Measurements from ENCODE around the gene LITAFD. TPM values are rescaled to one million over a fixed set of nuclear protein-coding genes. Genes with fewer than 3 reads are reported as not detected.
A peak's percentile ranks its signal among the peaks of the same experiment; 100 is the strongest.

The LITAFD gene
- total and polyA plus RNA-seq, 9 of the 15 experiments (the other 6 are each of a cell fraction or from before 2014, with no cell fraction given), result not detected

GRCh38 chr16:8893426-8893825, 11.3 kb downstream of the LITAFD start:
- Histone ChIP-seq H3K36me3 (ENCODE audit: control insufficient read depth, insufficient read depth, low read length) (peaks cover 89% of the 10 kb centered on the region; the same call in 2 of the 3 replicates), H3K27ac (ENCODE audit: extremely low read depth, low read depth, low read length) (no peak overlapping the region), H3K9me1 (ENCODE audit: control insufficient read depth, insufficient read depth, low read length) (peaks cover 4% of the 10 kb centered on the region), H3K4me3 (no peak overlapping the region), H3K4me1 (replicated peaks in 1 of 2; ENCODE audit: control insufficient read depth in 2 of 2, insufficient read depth in 2 of 2, low read length in 2 of 2) (peaks cover 0 to 16% of the 10 kb centered on the region in 2 experiments; a peak in 3 of 5 replicates), H3K79me2 (ENCODE audit: control insufficient read depth, insufficient read depth, low read length) (no peaks in the 10 kb centered on the region), H2AFZ (ENCODE audit: low read depth, low read length) (no peak overlapping the region), H3K9me3 (replicated peaks; ENCODE audit: control insufficient read depth, insufficient read depth, low read depth, low read length) (no peaks in the 10 kb centered on the region), H4K20me1 (replicated peaks; ENCODE audit: control insufficient read depth, insufficient read depth, low read length) (peaks cover 10% of the 10 kb centered on the region; the same call in 1 of the 2 replicates), H3K4me2 (ENCODE audit: insufficient read depth, low read length) (no peak overlapping the region), H3K9ac (ENCODE audit: insufficient read depth in 1 of 2, low read depth in 2 of 2, low read length in 2 of 2) (no peak overlapping the region), H3K27me3 (ENCODE audit: control insufficient read depth in 2 of 2, insufficient read depth in 2 of 2, low read length in 2 of 2) (no peaks in the 10 kb centered on the region)
- TSS peak; percentile 18 for BruUV-seq (replicated peaks)
- DNase-seq (ENCODE audit: extremely low read depth in 1 of 4, low spot score in 3 of 4) (no peak), ATAC-seq (no peak), FAIRE-seq (no peak)
- ChIA-PET CTCF (ENCODE audit: low intra/inter-chr PET ratio) (no interaction called here), POLR2A (interaction anchor here (1.1 kb wide), 1 partner anchor 17 kb away, joined by 3 read pairs; no protein-coding TSS in a partner anchor)
- 92% methylated on average over 9 of the region's 9 CpGs for WGBS (ENCODE audit: insufficient coverage, low coverage, missing lambda C conversion rate)
- in situ Hi-C loops (cut with MboI) (no loop called here), intact Hi-C loops (cut with micrococcal nuclease) (no loop called here)
- no peak for TF ChIP-seq SAP30 (IDR thresholded peaks at IDR 0.05; ENCODE audit: borderline replicate concordance, insufficient read depth, low read depth, low read length, poor library complexity, severe bottlenecking)
- TF ChIP-seq RNF219 (CRISPR knock-in tag; IDR thresholded peaks at IDR 0.05), result no peak
- no peak for TF ChIP-seq SMAD4 (CRISPR knock-in tag; conservative IDR thresholded peaks at IDR 0.05)
- no peak for TF ChIP-seq TAF15 (IDR thresholded peaks at IDR 0.05; ENCODE audit: low read depth, low read length)
- TF ChIP-seq MBD1 (CRISPR knock-in tag; IDR thresholded peaks at IDR 0.05), result no peak
- TF ChIP-seq ZNF140 (CRISPR knock-in tag; IDR thresholded peaks at IDR 0.05), result no peak
- no peak for TF ChIP-seq SMARCA5 (IDR thresholded peaks at IDR 0.05)
- TF ChIP-seq ELF2 (CRISPR knock-in tag; IDR thresholded peaks at IDR 0.05), result no peak
- no peak for TF ChIP-seq TCFL5 (CRISPR knock-in tag; conservative IDR thresholded peaks at IDR 0.05)
- no peak for TF ChIP-seq ZNF511 (CRISPR knock-in tag; IDR thresholded peaks at IDR 0.05)
- TF ChIP-seq RAD51 (IDR thresholded peaks at IDR 0.05; ENCODE audit: borderline replicate concordance, low read depth), result no peak
- TF ChIP-seq ZNF609 (CRISPR knock-in tag; IDR thresholded peaks at IDR 0.05; ENCODE audit: borderline replicate concordance), result no peak
- TF ChIP-seq DMBX1 (CRISPR knock-in tag; IDR thresholded peaks at IDR 0.05; ENCODE audit: borderline replicate concordance), result no peak
